GM21529 (cell line): Measurements from ENCODE around the gene RBBP4.
"Not testable (repeated sequence)": the region's sequence is repeated elsewhere in the genome, so short reads cannot be mapped to it uniquely, and the experiment has no call there.

Source experiments
- ATAC-seq: cut with Tn5 transposase; IDR thresholded peaks from one replicate; pipeline ENCODE4 v1.9.1; 2021; ENCODE audit not compliant: unreplicated experiment

Gene RBBP4

DNA sequence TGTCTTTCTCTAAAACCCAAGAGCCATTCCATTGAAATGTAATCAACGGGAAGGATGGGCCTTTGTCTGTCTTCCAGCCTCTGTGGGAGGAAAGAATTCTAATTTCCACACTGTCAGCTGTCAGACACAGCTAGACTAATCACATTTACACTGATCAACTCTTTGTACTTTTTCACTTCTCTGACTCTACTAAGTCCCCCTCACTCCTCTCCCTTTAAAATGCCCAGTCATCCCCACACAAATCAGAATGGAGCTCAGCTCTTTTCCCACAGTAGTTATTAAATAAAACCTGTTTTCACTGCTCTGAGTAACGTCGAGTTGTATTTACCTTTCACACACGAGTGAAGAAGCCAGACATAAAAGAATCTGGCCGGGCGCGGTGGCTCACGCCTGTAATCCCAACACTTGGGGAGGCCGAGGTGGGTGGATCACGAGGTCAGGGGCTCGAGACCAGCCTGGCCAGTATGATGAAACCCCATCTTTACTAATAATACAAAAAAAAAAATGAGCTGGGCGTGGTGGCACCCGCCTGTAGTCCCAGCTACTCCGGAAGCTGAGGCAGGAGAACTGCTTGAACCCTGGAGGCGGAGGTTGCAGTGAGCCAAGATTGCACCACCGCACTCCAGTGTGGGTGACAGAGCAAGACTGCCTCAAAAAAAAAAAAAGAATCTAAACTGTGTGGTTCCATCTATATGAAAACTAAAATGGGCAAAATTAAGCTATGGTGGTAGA is 13.9 kb upstream of the RBBP4 start:
- no peak for ATAC-seq

DNA sequence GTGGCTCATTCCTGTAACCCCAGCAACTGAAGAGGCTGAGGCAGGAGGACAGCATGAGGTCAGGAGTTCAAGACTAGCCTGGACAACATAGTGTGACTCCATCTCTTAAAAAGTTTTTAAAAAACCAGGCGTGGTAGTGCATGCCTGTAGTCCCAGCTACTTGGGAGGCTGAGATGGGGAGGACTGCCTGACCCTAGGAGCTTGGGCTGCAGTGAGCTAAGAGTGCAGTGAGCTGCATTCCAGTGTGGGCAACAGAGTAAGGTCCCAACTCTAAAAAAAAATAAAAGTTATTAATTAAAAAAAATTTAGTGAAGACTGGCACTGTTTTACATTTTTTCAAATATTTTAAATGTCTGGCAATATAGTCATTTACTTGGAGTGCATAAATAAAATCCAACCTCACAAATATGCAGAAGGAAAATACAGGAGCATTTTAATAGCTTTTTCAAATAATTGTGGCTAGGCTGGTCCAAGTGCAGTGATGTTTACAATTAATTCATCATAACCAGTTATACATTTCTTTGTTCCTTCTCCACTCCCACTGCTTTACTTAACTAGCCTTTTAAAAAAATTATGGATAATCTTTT is 11.4 kb upstream of the RBBP4 start:
- no peak for ATAC-seq

DNA sequence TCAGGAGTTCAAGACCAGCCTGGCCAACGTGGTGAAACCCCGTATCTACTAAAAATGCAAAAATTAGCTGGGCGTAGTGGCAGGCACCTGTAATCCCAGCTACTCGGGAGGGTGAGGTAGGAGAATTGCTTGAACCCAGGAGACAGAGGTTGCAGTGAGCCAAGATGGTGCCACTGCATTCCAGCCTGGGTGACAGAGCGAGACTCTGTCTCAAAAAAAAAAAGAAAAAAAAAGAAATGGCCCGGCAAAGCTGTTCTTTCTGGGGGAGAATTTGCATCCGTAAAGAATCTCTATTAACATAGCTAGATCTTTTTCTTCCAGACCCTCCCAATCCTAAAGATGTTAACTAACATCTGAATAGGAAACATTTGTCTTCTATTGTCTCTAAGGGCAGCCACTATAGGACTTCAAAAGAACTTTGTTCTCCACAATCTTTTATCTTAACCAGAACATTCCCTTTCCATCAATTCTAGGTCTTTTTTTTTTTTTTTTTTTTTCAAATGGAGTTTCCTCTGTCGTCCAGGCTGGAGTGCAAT is 8.6 kb upstream of the RBBP4 start:
- not testable (repeated sequence) for ATAC-seq

DNA sequence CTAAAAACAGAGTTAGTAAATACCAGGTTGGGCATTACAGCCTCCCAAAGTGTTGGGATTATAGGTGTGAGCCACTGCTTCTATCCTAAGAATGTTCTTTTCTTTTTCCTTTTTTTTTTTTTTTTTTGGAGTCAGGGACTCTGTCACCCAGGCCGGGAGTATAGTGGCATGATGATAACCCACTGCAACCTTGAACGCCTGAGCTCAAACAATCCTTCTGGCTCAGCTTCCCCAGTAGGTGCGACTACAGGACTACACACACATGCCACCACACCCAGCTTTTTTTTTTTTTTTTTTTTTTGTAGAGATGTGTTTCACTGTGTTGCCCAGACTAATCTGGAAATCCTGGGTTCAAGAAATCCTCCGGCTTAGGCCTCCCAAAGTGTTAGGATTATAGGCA is 6.6 kb upstream of the RBBP4 start:
- no peak for ATAC-seq

DNA sequence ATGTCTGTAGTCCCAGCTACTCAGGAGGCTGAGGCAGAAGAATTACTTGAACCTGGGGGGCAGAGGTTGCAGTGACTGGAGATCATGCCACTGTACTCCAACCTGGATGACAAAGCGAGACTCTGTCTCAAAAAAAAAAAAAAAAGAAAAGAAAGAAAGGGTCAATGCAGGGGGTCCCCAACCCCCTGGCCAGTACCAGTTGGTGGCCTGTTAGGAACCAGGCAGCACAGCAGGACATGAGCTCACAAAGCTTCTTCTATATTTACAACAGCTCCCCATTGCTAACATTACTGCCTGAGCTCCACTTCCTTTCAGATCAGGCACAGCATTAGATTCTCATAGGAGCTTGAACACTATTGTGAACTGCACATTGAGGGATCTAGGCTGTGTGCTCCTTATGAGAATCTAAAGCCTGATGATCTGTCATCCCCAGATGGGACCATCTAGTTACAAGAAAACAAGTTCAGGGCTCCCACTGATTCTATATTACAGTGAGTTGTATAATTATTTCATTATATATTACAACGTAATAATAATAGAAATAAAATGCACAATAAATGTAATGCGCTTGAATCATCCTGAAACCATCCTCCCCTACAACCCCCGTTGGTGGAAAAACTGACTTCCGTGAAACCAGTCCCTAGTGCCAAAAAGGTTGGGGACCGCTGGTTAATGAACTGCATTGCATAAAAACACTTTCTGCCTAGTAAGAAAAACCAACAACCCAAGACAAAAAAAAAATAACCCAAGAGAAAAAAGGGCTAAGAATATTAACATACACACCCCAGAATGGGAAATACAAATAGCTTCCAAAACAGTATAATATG is 3.5 kb upstream of the RBBP4 start:
- ATAC-seq = no peak

DNA sequence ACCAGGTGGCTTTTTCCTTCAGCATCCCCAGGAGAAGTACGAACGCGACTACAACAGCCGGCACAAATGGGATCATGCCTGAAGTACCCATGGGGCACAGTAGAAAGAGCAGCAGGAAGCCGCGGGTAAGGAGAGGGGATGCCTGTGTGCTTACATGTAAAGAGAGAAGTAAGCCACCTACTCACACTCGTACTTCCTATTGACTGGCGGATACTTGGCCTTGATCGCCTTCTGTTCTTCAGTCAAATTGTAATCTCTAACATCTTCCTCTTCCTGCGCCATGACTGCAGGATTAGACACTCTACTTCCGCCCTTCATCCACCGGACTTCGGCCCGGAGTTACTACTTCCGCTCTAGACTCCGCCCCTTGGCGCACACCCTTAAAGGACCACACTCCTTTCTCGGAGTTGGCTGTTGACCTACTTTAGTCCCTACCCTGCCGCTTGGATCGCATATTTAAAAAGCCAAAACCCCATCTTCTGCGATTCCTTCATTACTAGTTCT is 708 bp upstream of the RBBP4 start, which contains the start of gene ZBTB8OS:
Gene ZBTB8OS, minus strand, starts transcription at position 303 of the 504 bp plus-strand sequence. Its CDS starts 21 bp downstream, at position 282.
- peak; percentile 62 for ATAC-seq

DNA sequence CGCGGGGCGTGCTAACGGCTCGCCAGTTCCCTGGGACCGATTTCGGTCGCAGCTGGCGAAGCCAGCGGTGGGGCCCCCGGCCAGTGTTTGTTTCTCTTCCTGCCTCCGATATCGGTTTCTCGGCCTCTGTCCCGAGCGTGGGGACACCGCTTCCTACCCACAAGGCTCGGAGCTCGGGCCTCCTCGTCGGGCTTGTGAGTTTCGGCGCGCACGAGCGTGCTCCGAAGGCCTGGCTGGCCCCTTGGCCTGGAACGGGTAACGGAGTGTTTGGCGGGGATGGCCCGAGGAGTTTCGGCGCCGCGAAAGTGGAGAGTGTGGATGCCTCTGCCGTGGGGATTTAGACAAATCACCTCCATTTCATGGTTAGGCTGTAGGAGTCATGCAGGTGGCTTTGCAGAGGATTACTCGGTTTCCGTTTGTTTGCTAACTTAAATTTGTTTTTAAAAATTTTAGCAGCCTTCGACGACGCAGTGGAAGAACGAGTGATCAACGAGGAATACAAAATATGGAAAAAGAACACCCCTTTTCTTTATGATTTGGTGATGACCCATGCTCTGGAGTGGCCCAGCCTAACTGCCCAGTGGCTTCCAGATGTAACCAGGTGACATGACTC is 559 bp downstream of the RBBP4 start:
- ATAC-seq = peak; percentile 12

DNA sequence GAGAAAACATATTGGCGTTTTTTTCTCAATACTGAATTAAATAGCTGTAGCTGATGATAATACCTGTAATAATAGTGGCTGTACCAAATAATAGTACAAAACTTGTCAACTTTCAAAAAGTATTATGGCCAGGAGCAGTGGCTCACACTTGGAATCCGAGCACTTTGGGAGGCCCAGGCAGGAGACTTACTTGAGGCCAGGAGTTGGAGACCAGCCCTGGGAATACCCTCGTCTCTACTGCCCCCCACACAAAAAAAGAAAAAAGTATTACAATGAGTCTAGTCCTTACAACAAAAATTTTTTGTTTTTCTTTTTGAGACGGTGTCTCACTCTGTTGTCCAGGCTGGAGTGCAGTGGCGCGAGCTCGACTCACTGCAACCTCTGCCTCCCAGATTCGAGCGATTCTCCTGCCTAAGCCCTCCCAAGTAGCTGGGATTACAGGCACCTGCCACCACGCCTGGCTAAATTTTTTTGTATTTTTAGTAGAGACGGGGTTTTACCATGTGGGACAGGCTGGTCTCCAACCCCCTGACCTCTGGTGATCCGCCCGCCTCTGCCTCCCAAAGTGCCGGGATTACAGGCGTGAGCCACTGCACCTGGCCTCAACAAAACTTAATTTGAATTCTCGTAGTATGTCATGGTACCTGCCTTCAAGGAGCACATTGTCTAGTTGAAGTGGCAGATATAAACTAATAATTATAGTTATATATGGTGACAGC is 1.4 kb downstream of the RBBP4 start:
- ATAC-seq = no peak

DNA sequence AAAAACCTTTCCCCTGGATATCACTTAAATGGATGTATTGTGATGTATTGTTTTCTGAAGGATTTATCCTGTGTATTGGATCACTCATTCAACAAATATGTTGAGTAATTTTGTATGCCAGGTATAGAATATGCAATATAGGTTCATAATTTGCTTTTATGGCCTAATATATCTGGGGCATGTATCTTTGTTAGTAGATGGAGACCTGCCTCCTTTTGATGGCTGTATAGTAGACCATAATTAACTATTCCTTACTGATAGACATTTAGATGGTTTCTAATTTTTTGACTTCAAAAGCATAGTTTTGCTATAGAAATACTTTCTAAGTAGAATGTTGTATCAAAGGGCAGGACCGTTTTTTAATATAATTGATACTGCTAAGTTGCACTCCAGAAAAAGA is 8.6 kb downstream of the RBBP4 start:
- no peak for ATAC-seq

DNA sequence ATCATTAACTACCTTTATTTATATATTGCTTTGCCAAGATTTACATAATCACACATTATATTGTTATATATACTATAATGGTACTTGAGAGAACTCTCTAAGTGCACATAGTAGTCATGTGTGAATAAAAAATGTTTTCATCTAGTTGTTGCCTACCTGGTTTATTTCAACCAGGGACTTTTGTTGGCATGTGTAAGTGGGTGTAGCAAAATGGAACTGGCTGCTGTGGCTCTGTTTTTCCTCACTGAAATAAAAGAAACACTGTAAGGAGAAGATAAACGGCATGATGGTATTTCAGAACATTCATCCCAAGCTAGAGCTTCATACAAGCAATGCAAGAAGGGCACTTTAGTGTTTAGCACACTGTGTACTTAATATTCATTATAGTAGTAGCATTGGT is 14.9 kb downstream of the RBBP4 start:
- ATAC-seq = no peak

DNA sequence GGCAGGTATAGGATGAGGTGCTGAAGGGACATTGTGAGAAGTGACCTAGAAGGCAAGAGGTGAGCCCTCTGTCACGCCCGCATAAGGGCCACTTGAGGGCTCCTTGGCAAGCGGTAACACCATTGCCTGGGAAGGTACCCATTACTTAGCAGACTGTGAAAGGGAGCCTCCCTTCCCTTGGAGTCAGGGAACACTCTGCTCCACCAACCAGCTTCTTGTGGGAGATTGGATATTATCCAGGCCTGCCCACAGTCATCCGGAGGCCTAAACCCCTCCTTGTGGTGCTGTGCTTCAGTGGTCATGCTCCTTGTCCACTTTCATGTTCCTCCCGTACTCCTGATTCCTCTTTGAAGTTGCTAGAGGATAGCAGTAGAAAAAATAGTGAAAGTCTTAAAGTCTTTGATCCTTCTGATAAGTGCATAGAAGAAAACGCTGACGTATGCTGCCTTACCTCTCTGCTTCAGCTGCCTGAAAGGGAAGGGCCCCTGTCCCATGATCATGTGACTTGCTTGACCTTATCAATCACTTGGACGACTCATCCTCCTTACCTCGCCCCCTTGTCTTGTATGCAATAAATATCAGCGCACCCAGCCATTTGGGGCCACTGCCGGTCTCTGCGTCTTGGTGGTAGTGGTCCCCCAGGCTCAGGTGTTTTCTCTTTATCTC is 16.0 kb downstream of the RBBP4 start:
- ATAC-seq = no peak

DNA sequence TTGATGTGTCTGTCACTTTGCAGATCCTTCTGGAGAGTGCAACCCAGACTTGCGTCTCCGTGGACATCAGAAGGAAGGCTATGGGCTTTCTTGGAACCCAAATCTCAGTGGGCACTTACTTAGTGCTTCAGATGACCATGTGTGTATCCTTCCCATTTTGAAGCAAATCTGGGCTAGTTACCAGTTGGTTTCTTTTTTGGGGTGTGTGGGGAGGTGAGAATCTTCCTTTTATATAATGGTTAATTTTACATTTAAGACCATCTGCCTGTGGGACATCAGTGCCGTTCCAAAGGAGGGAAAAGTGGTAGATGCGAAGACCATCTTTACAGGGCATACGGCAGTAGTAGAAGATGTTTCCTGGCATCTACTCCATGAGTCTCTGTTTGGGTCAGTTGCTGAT is 17.7 kb downstream of the RBBP4 start:
- ATAC-seq = not testable (repeated sequence)

DNA sequence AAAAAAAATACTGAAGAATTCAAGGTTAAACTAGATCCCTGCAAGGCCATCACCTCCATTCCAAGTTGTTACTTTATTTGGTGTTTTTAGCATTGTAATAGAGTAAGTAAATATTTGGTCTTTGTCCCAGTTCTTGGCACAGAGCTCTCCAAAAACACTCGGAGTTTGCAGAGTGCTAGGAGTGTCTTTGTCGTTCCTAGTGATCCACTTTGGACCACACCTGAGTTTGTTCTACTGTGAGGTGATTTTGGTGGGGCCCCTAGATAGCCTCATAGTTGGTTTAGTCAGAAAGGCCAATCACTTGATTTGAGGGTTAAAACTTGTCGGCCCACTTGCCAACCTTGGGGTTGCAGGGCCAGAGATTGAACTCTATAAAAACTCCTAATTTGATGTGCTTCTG is 25.9 kb downstream of the RBBP4 start:
- no peak for ATAC-seq

DNA sequence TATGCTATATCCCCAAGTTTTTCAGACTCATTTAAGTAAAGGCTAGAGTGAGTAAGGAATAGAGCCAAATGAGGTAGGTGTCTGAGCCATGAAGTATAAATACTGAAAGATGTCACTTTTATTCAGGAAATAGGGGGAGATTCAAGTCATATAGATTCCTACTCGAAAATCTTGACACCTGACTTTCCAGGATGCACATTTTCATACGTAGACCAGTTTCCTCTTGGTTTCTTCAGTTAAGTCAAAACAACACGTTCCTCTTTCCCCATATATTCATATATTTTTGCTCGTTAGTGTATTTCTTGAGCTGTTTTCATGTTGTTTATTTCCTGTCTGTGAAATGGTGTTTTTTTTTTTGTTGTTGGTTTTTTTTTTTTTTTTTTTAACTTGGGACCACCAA is 29.0 kb downstream of the RBBP4 start:
- ATAC-seq = not testable (repeated sequence)

DNA sequence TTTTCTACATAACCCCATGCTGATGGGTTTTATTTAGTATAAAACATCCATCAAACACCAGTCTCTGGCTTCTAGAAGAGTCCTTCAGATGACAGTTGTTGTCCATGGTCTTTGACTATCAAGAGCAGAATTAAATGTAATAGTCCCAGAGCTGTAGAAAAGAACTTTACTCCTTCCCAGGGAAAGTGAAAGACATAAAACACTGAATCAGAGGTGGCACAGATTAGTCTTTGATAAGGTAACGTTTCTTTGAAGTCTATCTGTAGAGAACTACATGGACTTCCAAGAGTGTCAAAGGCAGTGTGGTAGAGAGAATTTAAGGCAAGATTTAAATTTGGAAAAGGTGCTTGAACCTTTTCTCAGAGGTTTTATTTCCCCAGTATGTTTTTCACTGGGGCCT is 29.6 kb downstream of the RBBP4 start:
- ATAC-seq = no peak

DNA sequence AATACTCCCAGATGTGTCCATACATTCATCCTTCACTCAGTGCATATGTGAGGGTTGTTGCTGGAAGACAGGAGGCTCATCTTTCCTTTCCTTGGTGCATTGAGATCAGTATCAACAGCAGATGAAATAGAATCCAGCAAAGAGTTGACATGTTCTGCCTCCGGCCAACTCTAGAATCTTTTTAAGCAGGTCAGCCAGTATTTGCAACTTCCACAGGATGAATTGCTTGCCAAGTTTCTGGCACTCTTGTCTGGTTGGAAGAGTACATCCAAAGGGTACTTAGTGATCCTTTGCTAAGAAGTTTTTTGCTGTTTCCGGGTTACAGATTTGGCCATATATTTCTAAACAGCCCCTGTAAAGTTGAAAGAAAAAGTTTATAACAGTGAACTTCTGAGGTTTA is 30.5 kb downstream of the RBBP4 start:
- ATAC-seq = no peak

DNA sequence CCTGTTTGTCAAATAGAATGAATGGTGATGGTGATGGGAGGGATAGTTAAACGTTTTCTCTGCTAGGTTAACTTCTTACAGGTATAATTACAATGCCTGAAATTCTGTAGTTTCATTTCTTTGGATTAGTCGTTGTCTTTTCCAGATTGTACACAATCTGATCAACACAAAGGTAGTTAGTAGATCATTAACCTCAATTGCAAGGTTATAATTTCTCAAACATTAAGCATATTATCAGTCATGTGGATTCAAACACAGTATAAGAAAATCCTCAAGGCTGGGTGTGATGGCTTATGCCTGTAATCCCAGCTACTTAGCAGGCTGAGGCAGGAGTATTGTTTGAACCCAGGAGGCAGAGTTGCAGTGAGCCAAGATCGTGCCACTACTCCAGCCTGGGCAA is 31.0 kb downstream of the RBBP4 start:
- no peak for ATAC-seq

DNA sequence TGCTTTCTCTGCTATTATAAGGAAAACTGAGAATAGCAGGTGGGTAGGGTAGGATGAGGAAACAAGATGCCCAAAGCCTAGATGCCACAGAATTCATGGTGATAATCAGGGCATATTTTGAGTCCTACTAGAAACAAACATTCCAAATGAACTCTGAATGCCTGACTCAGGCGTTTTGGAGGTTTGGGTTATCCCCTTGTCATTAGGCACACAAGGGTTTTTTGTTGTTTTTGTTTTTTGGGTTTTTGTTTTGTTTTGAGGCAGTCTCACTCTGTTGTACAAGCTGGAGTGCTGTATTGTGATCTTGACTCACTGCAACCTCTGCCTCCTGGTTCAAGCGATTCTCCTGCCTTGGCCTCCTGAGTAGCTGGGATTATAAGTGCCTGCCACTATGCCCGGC is 32.4 kb downstream of the RBBP4 start:
- ATAC-seq = no peak

DNA sequence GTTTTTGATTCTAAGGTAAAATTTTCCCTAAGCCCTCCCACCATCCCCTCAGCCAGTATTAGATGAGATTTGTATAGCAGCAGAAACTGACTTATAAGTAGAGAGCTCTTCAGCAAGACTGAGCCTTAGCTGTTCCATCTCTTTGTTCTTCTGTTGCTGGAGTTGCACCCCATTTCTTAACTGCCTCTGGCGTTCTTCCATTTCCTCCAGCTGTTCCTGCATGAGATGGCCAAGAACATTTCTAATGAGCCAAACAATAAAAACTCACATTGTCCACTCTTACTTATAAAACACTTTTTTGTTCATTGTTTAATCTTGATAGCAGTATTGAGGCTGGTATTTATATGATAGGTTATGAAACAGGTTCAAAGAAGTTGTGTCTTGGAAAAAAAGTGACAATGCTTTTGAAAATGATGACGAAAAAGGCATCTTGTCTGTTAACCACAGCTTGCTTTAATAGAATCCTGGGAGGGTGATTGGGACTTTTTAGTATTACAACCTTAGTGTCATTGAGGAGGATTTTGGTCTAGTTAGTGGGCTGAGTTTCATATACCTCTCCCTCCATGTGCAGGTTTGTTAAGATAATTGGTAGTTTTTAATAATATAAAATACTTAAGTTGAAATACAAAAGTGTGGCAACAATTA is 33.3 kb downstream of the RBBP4 start:
- no peak for ATAC-seq
